ENCODE results near the gene RIIAD1. TPM values are rescaled to one million over a fixed set of nuclear protein-coding genes. Genes with fewer than 3 reads are reported as not detected.

Gene RIIAD1, protein sequence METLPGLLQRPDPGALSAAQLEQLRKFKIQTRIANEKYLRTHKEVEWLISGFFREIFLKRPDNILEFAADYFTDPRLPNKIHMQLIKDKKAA
- total RNA-seq = not detected

DNA sequence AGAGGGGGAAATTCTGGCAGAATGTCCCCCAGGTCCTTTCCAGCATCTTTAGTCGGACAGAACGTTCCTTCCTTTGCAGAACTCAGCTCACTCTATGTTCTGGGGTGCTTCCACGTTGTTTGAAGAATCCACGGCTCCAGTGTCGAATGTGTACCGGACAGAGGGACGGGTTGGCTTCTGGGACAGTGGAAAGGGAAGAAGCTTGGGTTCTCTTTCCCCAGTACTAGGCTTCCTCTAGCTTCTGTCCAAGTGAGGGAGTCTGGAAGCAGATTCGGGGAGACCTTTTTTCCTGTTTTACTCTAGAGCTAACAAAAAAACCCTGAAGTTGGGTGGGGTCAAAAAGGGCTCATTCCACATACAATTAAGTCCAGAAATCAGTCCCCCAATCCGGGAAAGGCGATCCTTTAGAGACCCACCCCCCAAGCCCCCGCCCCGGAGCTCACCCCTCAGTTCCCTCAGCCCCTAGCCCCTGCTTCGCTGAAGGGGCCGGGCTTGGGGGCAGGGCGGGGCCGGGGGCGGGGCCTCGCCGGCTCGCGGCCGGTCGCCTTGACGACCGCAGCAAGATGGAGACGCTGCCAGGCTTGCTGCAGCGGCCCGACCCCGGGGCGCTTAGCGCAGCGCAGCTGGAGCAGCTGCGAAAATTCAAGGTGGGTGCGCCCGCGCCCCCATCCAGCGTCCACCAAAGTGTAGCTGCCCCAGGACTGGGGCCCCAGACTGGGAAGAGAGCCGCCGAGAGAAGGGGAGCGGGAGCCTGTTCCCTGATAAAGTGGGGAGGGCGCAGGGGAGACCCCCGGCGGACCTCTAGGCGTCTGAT is at the start of gene RIIAD1:
Gene RIIAD1 (plus strand): TSS at position 549 of the 814 bp plus-strand sequence. CDS start 15 bp downstream, at position 564.
- peak within 1 kb of the TSS; percentile 59 to 95 (median 62) for H3K4me3 ChIP-seq
- in situ Hi-C loops (cut with MboI; ENCODE audit: low sequenced_read_pairs in 4 of 4) = no loop called here
- H3K27ac ChIP-seq = peak within 1 kb of the TSS; percentile 77 to 87 (median 81)
- H3K4me1 ChIP-seq = peaks cover 8 to 20% of the 10 kb centered on the region in 2 donors
- TF ChIP-seq, protein P1, sequence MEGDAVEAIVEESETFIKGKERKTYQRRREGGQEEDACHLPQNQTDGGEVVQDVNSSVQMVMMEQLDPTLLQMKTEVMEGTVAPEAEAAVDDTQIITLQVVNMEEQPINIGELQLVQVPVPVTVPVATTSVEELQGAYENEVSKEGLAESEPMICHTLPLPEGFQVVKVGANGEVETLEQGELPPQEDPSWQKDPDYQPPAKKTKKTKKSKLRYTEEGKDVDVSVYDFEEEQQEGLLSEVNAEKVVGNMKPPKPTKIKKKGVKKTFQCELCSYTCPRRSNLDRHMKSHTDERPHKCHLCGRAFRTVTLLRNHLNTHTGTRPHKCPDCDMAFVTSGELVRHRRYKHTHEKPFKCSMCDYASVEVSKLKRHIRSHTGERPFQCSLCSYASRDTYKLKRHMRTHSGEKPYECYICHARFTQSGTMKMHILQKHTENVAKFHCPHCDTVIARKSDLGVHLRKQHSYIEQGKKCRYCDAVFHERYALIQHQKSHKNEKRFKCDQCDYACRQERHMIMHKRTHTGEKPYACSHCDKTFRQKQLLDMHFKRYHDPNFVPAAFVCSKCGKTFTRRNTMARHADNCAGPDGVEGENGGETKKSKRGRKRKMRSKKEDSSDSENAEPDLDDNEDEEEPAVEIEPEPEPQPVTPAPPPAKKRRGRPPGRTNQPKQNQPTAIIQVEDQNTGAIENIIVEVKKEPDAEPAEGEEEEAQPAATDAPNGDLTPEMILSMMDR (IDR thresholded peaks at IDR 0.05 in 4 of 5, conservative IDR thresholded peaks at IDR 0.05 in 1 of 5) = no peak
- no peaks in the 10 kb centered on the region for H3K9me3 ChIP-seq
- DNase-seq (no peak), ATAC-seq (peak; percentile 75 to 82)
- H3K36me3 ChIP-seq = no peaks in the 10 kb centered on the region
- H3K27me3 ChIP-seq = peaks cover 5 to 21% (median 15%) of the 10 kb centered on the region in 3 donors
- intact Hi-C loops (cut with DNase I; ENCODE audit: low total_unique reads) = loop anchor here (5.0 kb wide), 2 partner anchors 109 to 116 kb away; partner anchors contain the start of genes C2CD4D and SNX27

DNA sequence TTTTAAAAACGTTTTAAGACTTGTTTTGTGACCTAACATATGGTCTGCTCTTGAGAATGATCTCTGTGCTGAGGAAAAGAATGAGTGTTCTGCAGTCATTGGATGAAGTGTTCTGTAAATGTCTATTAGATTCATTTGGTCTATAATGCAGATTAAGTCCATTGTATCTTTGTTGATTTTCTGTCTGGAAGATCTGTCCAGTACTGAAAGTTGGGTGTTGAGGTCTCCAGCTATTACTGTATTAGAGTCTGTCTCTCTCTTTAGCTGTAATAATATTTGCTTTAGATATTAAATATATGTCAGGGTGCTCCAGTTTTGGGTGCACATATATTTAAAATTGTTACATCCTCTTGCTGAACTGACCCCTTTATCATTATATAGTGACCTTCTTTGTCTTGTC is 47.9 kb upstream of the RIIAD1 start:
- no peaks in the 10 kb centered on the region for H3K9me3 ChIP-seq
- no peak overlapping the region for H3K27ac ChIP-seq
- ATAC-seq = no peak
- H3K36me3 ChIP-seq = peaks cover 0 to 25% of the 10 kb centered on the region in 2 donors
- intact Hi-C loops (cut with DNase I; ENCODE audit: low total_unique reads) = no loop called here
- no peak for DNase-seq
- peaks cover 7% of the 10 kb centered on the region in 2 donors for H3K4me1 ChIP-seq
- TF ChIP-seq, protein P1 (IDR thresholded peaks at IDR 0.05 in 4 of 5, conservative IDR thresholded peaks at IDR 0.05 in 1 of 5) = no peak
- TF ChIP-seq POLR2A (IDR thresholded peaks at IDR 0.05) = no peak
- in situ Hi-C loops (cut with MboI; ENCODE audit: low sequenced_read_pairs in 4 of 4) = no loop called here
- no peaks in the 10 kb centered on the region for H3K27me3 ChIP-seq
- H3K4me3 ChIP-seq = no peak overlapping the region

DNA sequence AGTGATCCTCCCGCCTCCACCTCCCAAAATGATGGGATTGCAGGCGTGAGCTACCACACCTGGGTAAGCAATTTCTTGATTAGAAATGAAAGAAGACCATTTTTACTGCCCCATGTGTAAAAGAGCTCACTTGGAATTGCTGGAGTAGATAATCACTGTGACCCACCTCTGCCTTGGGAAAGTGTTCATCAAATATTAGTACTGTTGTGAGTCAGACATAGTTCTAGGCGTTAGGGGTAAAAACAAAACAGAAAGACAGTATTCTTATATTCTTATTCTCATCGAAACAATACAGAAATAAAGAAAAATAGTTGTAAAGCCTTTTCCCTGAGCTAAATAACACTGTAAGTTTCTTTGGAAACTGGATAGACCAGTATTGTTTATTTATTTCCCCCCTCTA is 40.9 kb upstream of the RIIAD1 start:
- H3K9me3 ChIP-seq = no peaks in the 10 kb centered on the region

DNA sequence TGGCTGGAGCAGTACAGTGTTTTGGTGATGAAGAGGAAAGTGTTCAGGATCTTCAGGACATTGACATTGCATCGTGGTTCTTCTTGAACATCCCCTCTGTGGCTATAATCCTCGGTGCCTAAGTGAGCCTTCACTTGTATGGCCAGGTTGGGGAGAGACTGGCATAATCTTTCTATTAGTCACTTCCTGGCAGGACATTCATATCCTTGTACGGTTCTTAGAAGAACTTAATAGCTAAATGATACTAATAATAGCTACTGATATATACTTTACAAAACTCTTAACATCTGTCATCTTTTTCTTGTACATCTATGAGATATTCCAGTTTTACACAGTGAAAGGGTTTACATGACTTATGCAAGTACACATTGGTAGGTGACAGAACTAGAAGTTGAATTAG is 40.5 kb upstream of the RIIAD1 start:
- Histone ChIP-seq H3K4me1 (peaks cover 3 to 7% of the 10 kb centered on the region in 2 donors), H3K9me3 (no peaks in the 10 kb centered on the region), H3K36me3 (peaks cover 0 to 32% of the 10 kb centered on the region in 2 donors), H3K27ac (no peak overlapping the region), H3K27me3 (no peaks in the 10 kb centered on the region), H3K4me3 (no peak overlapping the region)
- intact Hi-C loops (cut with DNase I; ENCODE audit: low total_unique reads) (no loop called here), in situ Hi-C loops (cut with MboI; ENCODE audit: low sequenced_read_pairs in 4 of 4) (no loop called here)
- ATAC-seq = no peak
- no peak for TF ChIP-seq POLR2A (IDR thresholded peaks at IDR 0.05)
- TF ChIP-seq, protein P1 (IDR thresholded peaks at IDR 0.05 in 4 of 5, conservative IDR thresholded peaks at IDR 0.05 in 1 of 5) = no peak
- DNase-seq = no peak

More for the DNA sequence above, 40.9 kb upstream of the RIIAD1 start:
- intact Hi-C loops (cut with DNase I; ENCODE audit: low total_unique reads) = no loop called here
- ATAC-seq = no peak
- Histone ChIP-seq H3K36me3 (peaks cover 0 to 28% of the 10 kb centered on the region in 2 donors), H3K27me3 (no peaks in the 10 kb centered on the region), H3K4me3 (no peak overlapping the region), H3K4me1 (peaks cover 3 to 7% of the 10 kb centered on the region in 2 donors), H3K27ac (no peak overlapping the region)
- no peak for DNase-seq
- in situ Hi-C loops (cut with MboI; ENCODE audit: low sequenced_read_pairs in 4 of 4) = no loop called here
- no peak for TF ChIP-seq POLR2A (IDR thresholded peaks at IDR 0.05)
- TF ChIP-seq, protein P1 (IDR thresholded peaks at IDR 0.05 in 4 of 5, conservative IDR thresholded peaks at IDR 0.05 in 1 of 5) = no peak

Measured in gastrocnemius medialis (tissue), 4 donors.